Stimulated activated CD8-positive, alpha-beta memory T cell treated with anti-CD3 and anti-CD28 coated beads, Interleukin-15, amount 100 ng/mL, for 1 hour (primary cell): ENCODE measurements around the gene TAS2R1.
"Not testable (repeated sequence)": the region's sequence is repeated elsewhere in the genome, so short reads cannot be mapped to it uniquely, and the experiment has no call there.

Experiments
- DNase-seq: peaks from one replicate; pipeline ENCODE4 v3.0.0-alpha.2; 2020; ENCODE audit warnings: low read depth

Gene TAS2R1

GRCh38 chr5:9622971-9623421 is 7.2 kb downstream of the TAS2R1 start:
- no peak for DNase-seq

- DNase-seq, result no peak
These were observed 8.7 kb downstream of the TAS2R1 start for GRCh38 chr5:9621379-9621903.

GRCh38 chr5:9619331-9620092 is 10.6 kb downstream of the TAS2R1 start:
- no peak for DNase-seq

- DNase-seq, result no peak
These were observed 12.2 kb downstream of the TAS2R1 start for GRCh38 chr5:9617739-9618504.

GRCh38 chr5:9617221-9617620 is 12.9 kb downstream of the TAS2R1 start:
- no peak for DNase-seq

GRCh38 chr5:9615331-9615730 is 14.8 kb downstream of the TAS2R1 start:
- DNase-seq, result no peak

GRCh38 chr5:9613360-9613759 is 16.8 kb downstream of the TAS2R1 start:
- DNase-seq, result no peak

- no peak for DNase-seq
These were observed 19.2 kb downstream of the TAS2R1 start for GRCh38 chr5:9610969-9611368.

GRCh38 chr5:9610364-9610763 is 19.8 kb downstream of the TAS2R1 start:
- DNase-seq, result no peak

GRCh38 chr5:9608093-9608492 is 22.1 kb downstream of the TAS2R1 start:
- no peak for DNase-seq

- no peak for DNase-seq
These were observed 24.9 kb downstream of the TAS2R1 start for GRCh38 chr5:9605041-9605838.

- no peak for DNase-seq
These were observed 25.7 kb downstream of the TAS2R1 start for GRCh38 chr5:9604416-9604815.

GRCh38 chr5:9601055-9601739 is 29.0 kb downstream of the TAS2R1 start:
- no peak for DNase-seq

- DNase-seq, result no peak
These were observed 30.8 kb downstream of the TAS2R1 start for GRCh38 chr5:9599391-9599790.

GRCh38 chr5:9598329-9598728 is 31.8 kb downstream of the TAS2R1 start:
- not testable (repeated sequence) for DNase-seq

- not testable (repeated sequence) for DNase-seq
These were observed 32.8 kb downstream of the TAS2R1 start for GRCh38 chr5:9597322-9597721.

GRCh38 chr5:9596824-9597223 is 33.3 kb downstream of the TAS2R1 start:
- no peak for DNase-seq

GRCh38 chr5:9596171-9596780 is 33.9 kb downstream of the TAS2R1 start:
- DNase-seq, result no peak

GRCh38 chr5:9594913-9595312 is 35.2 kb downstream of the TAS2R1 start:
- DNase-seq, result no peak

- no peak for DNase-seq
These were observed 40.9 kb downstream of the TAS2R1 start for GRCh38 chr5:9589049-9589835.
